Measurements from ENCODE around the gene CACNA2D3. TPM values are rescaled to one million over a fixed set of nuclear protein-coding genes. Genes with fewer than 3 reads are reported as not detected.

The CACNA2D3 gene
- total RNA-seq, 8 experiments from 2014 or later, result 0.49 to 20.7 (median 9.7) TPM; not detected in 1

- in situ Hi-C loops (cut with MboI; ENCODE audit: low pct_unique_long_range_greater_than_20kb in 2 of 9, low sequenced_read_pairs in 9 of 9, unreplicated experiment in 9 of 9), result no loop called here
These were observed 10.8 kb downstream of the CACNA2D3 start for GRCh38 chr3:54133196-54133595.

GRCh38 chr3:54134155-54134554 is 11.8 kb downstream of the CACNA2D3 start:
- in situ Hi-C loops (cut with MboI; ENCODE audit: low pct_unique_long_range_greater_than_20kb in 2 of 9, low sequenced_read_pairs in 9 of 9, unreplicated experiment in 9 of 9), result no loop called here
- Histone ChIP-seq H3K4me1 (replicated peaks in 1 of 2) (peaks cover 0 to 3% of the 10 kb centered on the region in 2 donors), H3K27ac (no peak overlapping the region), H3K4me3 (no peak overlapping the region)
- 10 to 84% (median 61%) methylated on average over 2 to 6 of the region's 8 CpGs; no CpG with 5 or more reads in 3 of the 10 experiments for whole genome bisulfite sequencing, 10 experiments
- no peak for ATAC-seq (replicated peaks in 6 of 8)

More at GRCh38 chr3:54133196-54133595, 10.8 kb downstream of the CACNA2D3 start:
- no peak for ATAC-seq (replicated peaks in 6 of 8)
- H3K4me1 ChIP-seq (replicated peaks in 1 of 2), result peaks cover 0 to 3% of the 10 kb centered on the region in 2 donors
- H3K27ac ChIP-seq, result no peak overlapping the region
- H3K4me3 ChIP-seq, result no peak overlapping the region
- WGBS, 10 experiments, result 0 to 100% (median 60%) methylated on average over 1 to 5 of the region's 5 CpGs; no CpG with 5 or more reads in 3 of the 10 experiments

DNA sequence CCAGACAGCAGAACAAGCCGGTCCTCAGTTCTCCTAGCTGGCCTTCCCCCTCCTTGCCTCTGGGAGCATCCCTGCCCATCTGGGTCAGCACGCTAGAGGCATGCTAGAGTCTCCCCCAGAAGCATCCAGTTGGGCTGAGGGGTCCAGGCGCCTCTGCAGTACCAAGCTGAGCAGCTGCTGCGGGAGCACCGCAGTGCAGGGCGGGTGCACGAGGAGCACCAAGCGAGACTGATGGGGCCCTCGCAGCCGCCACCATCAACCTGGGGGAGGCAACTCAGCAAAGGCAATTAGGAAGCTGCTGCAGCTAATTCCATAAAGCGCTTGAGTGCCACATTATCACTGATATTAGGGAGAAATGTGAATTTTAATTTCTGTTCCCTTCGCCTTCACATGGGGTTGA is 12.4 kb downstream of the CACNA2D3 start:
- 0 to 100% (median 87%) methylated on average over 1 to 5 of the region's 12 CpGs; no CpG with 5 or more reads in 4 of the 10 experiments for WGBS, 10 experiments
- H3K27ac ChIP-seq, result no peak overlapping the region
- H3K4me1 ChIP-seq (replicated peaks in 1 of 2), result peaks cover 0 to 3% of the 10 kb centered on the region in 2 donors
- no peak for ATAC-seq (replicated peaks in 6 of 8)
- H3K4me3 ChIP-seq, result no peak overlapping the region
- in situ Hi-C loops (cut with MboI; ENCODE audit: low pct_unique_long_range_greater_than_20kb in 2 of 9, low sequenced_read_pairs in 9 of 9, unreplicated experiment in 9 of 9), result no loop called here

DNA sequence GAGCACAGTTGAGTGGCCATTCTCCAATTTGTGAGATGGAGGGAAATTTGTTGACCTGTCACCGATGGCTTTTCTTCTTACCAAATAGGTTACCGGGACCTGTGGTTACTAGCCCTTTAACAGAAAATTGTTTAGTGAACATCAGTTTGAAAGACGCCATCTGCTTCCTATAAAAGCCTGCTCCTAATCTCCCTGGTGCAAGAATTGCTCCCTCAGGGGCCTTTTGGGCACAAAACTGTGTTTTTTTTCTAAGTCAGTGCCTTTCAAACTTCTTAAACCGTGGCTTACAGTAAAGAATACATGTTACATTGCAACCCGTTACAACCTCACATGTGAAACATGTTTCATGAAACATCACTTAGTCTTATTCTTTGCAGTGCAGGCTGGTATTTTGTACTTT is 15.0 kb downstream of the CACNA2D3 start:
- Histone ChIP-seq H3K4me1 (replicated peaks in 1 of 2) (peaks cover 0 to 3% of the 10 kb centered on the region in 2 donors), H3K27ac (no peak overlapping the region), H3K4me3 (no peak overlapping the region)
- in situ Hi-C loops (cut with MboI; ENCODE audit: low pct_unique_long_range_greater_than_20kb in 2 of 9, low sequenced_read_pairs in 9 of 9, unreplicated experiment in 9 of 9), result no loop called here
- 9 to 83% (median 41%) methylated on average over 1 to 5 of the region's 5 CpGs; no CpG with 5 or more reads in 2 of the 10 experiments for WGBS, 10 experiments
- ATAC-seq (replicated peaks in 6 of 8), result no peak

DNA sequence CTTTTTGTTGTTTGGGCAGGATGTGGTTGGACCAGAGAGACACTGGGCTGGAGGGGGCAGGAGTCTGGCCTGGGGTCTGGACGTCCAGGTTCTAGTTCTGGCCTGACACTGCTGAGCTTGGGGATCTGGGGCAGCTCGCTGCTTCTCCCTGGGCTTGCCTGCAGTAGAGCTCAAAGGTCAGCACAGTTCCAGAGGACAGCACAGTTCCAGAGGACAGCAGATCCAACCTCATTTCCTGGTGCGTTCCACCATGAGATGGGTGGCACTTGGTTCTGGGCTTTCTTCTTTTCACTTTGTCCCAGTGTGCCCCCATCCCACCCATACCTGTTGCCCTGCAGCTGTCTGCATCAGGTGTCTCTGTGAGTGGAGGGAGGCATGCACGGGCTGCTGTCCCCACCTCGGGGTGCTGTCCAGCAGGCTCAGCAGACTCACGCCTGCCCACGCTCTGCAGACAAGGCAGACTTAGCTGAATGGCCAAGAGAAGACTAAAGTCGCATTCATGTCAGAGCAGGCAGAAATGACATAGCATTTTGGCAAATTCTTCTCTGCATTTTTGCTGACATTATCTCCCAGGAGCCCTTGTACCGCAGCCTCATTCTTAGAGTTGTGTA is 16.7 kb downstream of the CACNA2D3 start:
- no peak overlapping the region for H3K27ac ChIP-seq
- peaks cover 0 to 3% of the 10 kb centered on the region in 2 donors for H3K4me1 ChIP-seq (replicated peaks in 1 of 2)
- no peak overlapping the region for H3K4me3 ChIP-seq
- 7 to 92% (median 77%) methylated on average over 2 to 5 of the region's 9 CpGs; no CpG with 5 or more reads in 4 of the 10 experiments for WGBS, 10 experiments
- ATAC-seq (replicated peaks in 6 of 8), result peak in 1 of 8 experiments; percentile 7
- in situ Hi-C loops (cut with MboI; ENCODE audit: low pct_unique_long_range_greater_than_20kb in 2 of 9, low sequenced_read_pairs in 9 of 9, unreplicated experiment in 9 of 9), result no loop called here

DNA sequence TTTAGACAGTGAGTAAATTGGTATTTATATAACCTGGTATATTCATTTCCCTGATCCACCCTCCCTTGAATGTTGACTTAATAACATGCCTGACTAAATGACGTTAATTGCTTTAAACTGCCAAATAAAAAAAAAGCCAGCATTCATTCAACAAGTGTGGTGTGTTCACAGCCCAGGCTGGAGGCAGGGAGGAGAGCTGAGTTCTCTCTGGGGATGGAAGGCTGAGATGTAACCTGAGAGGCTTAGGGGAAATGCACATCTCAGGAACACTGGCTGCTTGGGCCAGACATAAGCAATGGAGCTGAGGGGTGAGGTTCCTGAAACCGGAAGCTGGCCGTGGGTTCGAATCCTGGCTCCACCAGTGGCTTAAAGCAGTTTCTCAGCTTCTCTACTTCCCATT is 17.3 kb downstream of the CACNA2D3 start:
- Histone ChIP-seq H3K4me3 (no peak overlapping the region), H3K4me1 (replicated peaks in 1 of 2) (peaks cover 0 to 3% of the 10 kb centered on the region in 2 donors), H3K27ac (no peak overlapping the region)
- in situ Hi-C loops (cut with MboI; ENCODE audit: low pct_unique_long_range_greater_than_20kb in 2 of 9, low sequenced_read_pairs in 9 of 9, unreplicated experiment in 9 of 9), result no loop called here
- ATAC-seq (replicated peaks in 6 of 8), result peak in 1 of 8 experiments; percentile 40
- 0 to 92% (median 83%) methylated on average over 1 to 4 of the region's 4 CpGs; no CpG with 5 or more reads in 1 of the 10 experiments for WGBS, 10 experiments

DNA sequence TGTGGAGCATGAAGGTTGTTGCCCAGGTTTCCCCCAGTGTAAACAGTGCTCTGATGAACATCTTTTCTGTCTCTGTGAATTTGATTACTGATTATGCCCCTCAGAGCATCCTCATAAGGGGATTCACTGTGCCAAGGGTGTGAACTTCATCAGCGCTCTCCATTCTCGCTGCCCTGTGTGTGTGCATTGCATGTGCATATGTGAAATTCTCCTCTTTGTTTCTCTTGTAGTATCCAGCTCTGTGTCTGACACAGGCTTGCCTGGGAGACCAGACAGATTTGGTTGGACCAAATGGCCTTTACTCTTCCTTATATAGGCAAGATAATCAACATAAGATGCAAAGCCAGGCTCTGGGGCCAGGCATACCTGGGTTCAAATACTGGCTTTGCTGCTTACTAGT is 21.9 kb downstream of the CACNA2D3 start:
- H3K4me3 ChIP-seq, result no peak overlapping the region
- ATAC-seq (replicated peaks in 6 of 8), result peak in 4 of 8 experiments; percentile 35 to 70 (median 65)
- H3K27ac ChIP-seq, result no peak overlapping the region
- in situ Hi-C loops (cut with MboI; ENCODE audit: low pct_unique_long_range_greater_than_20kb in 2 of 9, low sequenced_read_pairs in 9 of 9, unreplicated experiment in 9 of 9), result no loop called here
- WGBS, 10 experiments, result 0 to 93% (median 73%) methylated on average over 2 of the region's 2 CpGs; no CpG with 5 or more reads in 5 of the 10 experiments
- H3K4me1 ChIP-seq (replicated peaks in 1 of 2), result peaks cover 2 to 3% of the 10 kb centered on the region in 2 donors

- in situ Hi-C loops (cut with MboI; ENCODE audit: low pct_unique_long_range_greater_than_20kb in 2 of 9, low sequenced_read_pairs in 9 of 9, unreplicated experiment in 9 of 9), result no loop called here
- WGBS, 10 experiments, result 20 to 100% (median 45%) methylated on average over 1 to 9 of the region's 14 CpGs; no CpG with 5 or more reads in 6 of the 10 experiments
- no peak overlapping the region for H3K4me3 ChIP-seq
- H3K4me1 ChIP-seq (replicated peaks in 1 of 2), result peaks cover 2 to 3% of the 10 kb centered on the region in 2 donors
- ATAC-seq (replicated peaks in 6 of 8), result peak; percentile 77 to 98 (median 97)
- no peak overlapping the region for H3K27ac ChIP-seq
These were observed 24.3 kb downstream of the CACNA2D3 start for GRCh38 chr3:54146506-54147239.

DNA sequence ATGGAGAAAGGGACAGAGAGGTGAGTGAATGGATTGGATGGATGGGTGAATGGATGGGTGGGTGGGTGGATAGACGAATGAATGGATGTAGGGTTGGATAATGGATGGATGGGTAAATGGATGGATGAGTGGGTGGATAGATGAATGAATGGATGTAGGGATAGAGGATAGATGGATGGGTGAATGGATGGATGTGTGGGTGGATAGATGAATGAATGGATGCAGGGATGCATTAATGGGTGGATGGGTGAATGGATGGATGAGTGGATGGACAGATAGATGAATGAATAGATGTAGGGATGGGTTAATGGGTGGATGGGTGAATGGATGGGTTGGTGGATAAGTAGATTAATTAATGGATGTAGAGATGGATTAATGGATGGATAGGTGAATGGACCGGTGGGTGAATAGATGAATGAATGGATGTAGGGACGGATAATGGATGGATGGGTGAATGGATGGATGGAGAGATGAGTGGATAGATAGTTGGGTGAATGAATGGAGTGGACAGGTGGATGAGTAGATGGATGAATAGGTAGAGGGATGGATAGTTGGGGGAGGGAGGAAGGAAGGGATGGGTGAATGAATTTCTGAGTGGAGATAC is 28.6 kb downstream of the CACNA2D3 start:
- ATAC-seq (replicated peaks in 6 of 8), result no peak
- in situ Hi-C loops (cut with MboI; ENCODE audit: low pct_unique_long_range_greater_than_20kb in 2 of 9, low sequenced_read_pairs in 9 of 9, unreplicated experiment in 9 of 9), result no loop called here
- no peak overlapping the region for H3K4me3 ChIP-seq
- 26 to 100% (median 83%) methylated on average over 2 to 3 of the region's 3 CpGs for WGBS, 10 experiments
- H3K4me1 ChIP-seq (replicated peaks in 1 of 2), result peaks cover 2 to 3% of the 10 kb centered on the region in 2 donors
- H3K27ac ChIP-seq, result no peak overlapping the region

DNA sequence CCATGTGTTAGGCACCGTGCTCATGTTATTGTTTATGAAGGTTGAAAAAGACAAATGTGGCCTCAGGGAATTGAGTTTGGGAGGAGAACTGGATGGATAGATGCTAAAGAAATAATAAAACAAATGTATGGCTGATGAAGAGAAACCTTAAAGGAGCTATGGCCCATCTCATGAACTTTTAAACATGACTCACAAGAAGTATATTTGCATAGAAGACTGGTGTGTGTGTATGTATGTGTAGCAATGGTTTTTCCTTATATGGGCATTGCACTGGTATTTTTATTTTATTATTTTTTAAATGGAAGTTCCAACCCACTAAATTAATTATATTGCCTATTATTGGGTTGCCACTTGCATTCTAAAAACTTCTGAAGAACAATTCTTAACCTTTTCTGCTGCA is 31.1 kb downstream of the CACNA2D3 start:
- in situ Hi-C loops (cut with MboI; ENCODE audit: low pct_unique_long_range_greater_than_20kb in 2 of 9, low sequenced_read_pairs in 9 of 9, unreplicated experiment in 9 of 9), result no loop called here
- peak in 2 of 8 experiments; percentile 93 to 95 for ATAC-seq (replicated peaks in 6 of 8)
- peaks cover 0 to 3% of the 10 kb centered on the region in 2 donors for H3K4me1 ChIP-seq (replicated peaks in 1 of 2)
- H3K27ac ChIP-seq, result no peak overlapping the region
- no peak overlapping the region for H3K4me3 ChIP-seq
- 0 to 80% (median 60%) methylated on average over 1 of the region's 1 CpG; no CpG with 5 or more reads in 1 of the 10 experiments for WGBS, 10 experiments

DNA sequence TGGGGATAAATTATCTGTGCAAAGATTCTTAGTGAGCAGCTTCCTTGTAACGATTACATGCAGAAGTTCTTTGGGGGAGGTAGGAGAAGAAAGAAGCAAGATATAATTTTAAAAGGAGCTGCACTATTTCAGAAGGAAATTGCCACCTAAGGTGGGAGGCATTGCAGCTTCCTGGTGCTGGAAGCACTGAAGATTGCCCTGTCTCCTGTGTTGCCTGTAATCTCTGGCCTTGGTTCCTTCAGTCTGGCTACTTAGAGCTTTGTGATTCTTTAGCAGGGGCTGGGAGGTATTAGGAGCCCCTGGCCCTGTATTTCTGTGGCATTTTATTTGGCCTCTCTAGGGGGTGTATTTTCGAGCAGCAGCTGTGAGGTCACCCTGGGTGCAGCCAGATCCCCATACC is 35.5 kb downstream of the CACNA2D3 start:
- in situ Hi-C loops (cut with MboI; ENCODE audit: low pct_unique_long_range_greater_than_20kb in 2 of 9, low sequenced_read_pairs in 9 of 9, unreplicated experiment in 9 of 9), result no loop called here
- ATAC-seq (replicated peaks in 6 of 8), result no peak
- Histone ChIP-seq H3K4me3 (no peak overlapping the region), H3K4me1 (replicated peaks in 1 of 2) (peaks cover 0 to 10% of the 10 kb centered on the region in 2 donors), H3K27ac (no peak overlapping the region)
- WGBS, 10 experiments, result 0 to 100% (median 85%) methylated on average over 1 to 2 of the region's 2 CpGs; no CpG with 5 or more reads in 1 of the 10 experiments

GRCh38 chr3:54159917-54160316 is 37.6 kb downstream of the CACNA2D3 start:
- WGBS, 10 experiments, result 0 to 100% (median 89%) methylated on average over 1 to 3 of the region's 3 CpGs; no CpG with 5 or more reads in 6 of the 10 experiments
- in situ Hi-C loops (cut with MboI; ENCODE audit: low pct_unique_long_range_greater_than_20kb in 2 of 9, low sequenced_read_pairs in 9 of 9, unreplicated experiment in 9 of 9), result no loop called here
- no peak for ATAC-seq (replicated peaks in 6 of 8)
- Histone ChIP-seq H3K4me1 (replicated peaks in 1 of 2) (peaks cover 5 to 10% of the 10 kb centered on the region in 2 donors), H3K4me3 (no peak overlapping the region), H3K27ac (no peak overlapping the region)

- ATAC-seq (replicated peaks in 6 of 8), result peak in 6 of 8 experiments; percentile 35 to 94 (median 78)
- WGBS, 10 experiments, result 36 to 100% (median 76%) methylated on average over 1 to 8 of the region's 9 CpGs; no CpG with 5 or more reads in 2 of the 10 experiments
- Histone ChIP-seq H3K4me3 (no peak overlapping the region), H3K4me1 (replicated peaks in 1 of 2) (peaks cover 5 to 8% of the 10 kb centered on the region in 2 donors), H3K27ac (no peak overlapping the region)
- in situ Hi-C loops (cut with MboI; ENCODE audit: low pct_unique_long_range_greater_than_20kb in 2 of 9, low sequenced_read_pairs in 9 of 9, unreplicated experiment in 9 of 9), result no loop called here
These were observed 41.1 kb downstream of the CACNA2D3 start for GRCh38 chr3:54163441-54163840.

Measured in motor neuron (in vitro differentiated cells).